Epithelial cell of esophagus (primary cell): ENCODE data around the gene SPAG6.
"Not testable (repeated sequence)": the region's sequence is repeated elsewhere in the genome, so short reads cannot be mapped to it uniquely, and the experiment has no call there.

Experiments used
- DNase-seq: peaks from one replicate; pipeline ENCODE4 v3.0.0; 2010; ENCODE audit warnings: low read depth
- H3K4me3 ChIP-seq: 2 replicates; pipeline ENCODE4 v1.5.1; 2011; ENCODE audit warnings: mild to moderate bottlenecking, low read length, control low read depth
- TF ChIP-seq, protein P1 (sequence below): IDR thresholded peaks from 2 replicates; pipeline ENCODE4 v1.5.1; 2011; ENCODE audit warnings: low read depth, mild to moderate bottlenecking, low read length, control low read depth, inconsistent platforms; ENCODE audit not compliant: insufficient read depth; ENCODE audit errors: missing control alignments

Gene SPAG6

GRCh38 chr10:22345301-22346095, at the start of gene SPAG6:
SPAG6 (plus strand) TSS chr10:22345496; CDS start chr10:22345612, 116 bp downstream.
- DNase-seq = no peak
- H3K4me3 ChIP-seq = no peak within 1 kb of the TSS
- TF ChIP-seq, protein P1, sequence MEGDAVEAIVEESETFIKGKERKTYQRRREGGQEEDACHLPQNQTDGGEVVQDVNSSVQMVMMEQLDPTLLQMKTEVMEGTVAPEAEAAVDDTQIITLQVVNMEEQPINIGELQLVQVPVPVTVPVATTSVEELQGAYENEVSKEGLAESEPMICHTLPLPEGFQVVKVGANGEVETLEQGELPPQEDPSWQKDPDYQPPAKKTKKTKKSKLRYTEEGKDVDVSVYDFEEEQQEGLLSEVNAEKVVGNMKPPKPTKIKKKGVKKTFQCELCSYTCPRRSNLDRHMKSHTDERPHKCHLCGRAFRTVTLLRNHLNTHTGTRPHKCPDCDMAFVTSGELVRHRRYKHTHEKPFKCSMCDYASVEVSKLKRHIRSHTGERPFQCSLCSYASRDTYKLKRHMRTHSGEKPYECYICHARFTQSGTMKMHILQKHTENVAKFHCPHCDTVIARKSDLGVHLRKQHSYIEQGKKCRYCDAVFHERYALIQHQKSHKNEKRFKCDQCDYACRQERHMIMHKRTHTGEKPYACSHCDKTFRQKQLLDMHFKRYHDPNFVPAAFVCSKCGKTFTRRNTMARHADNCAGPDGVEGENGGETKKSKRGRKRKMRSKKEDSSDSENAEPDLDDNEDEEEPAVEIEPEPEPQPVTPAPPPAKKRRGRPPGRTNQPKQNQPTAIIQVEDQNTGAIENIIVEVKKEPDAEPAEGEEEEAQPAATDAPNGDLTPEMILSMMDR = no peak

DNA sequence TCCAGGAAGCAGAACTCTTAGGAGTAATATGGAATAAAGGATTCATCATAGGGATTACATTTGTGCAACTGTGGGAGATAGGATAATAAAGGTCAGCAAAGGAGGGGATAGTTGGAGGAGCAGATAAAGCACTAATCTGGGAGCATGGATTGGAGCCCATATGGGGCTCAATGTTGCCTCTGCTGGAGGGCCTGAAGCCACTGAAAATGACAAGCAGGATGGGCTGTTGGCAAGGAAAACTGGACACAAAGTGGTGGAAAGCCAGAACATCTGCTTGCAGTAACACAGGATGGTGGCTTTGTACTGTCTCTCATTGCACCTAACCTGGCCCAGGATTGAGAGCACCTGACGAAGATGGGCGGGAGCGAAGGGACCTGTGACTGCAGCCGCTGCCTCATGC, 44.1 kb upstream of the SPAG6 start:
- no peak overlapping the region for H3K4me3 ChIP-seq
- TF ChIP-seq, protein P1 = no peak
- DNase-seq = no peak

GRCh38 chr10:22303461-22303860, 41.8 kb upstream of the SPAG6 start:
- no peak overlapping the region for H3K4me3 ChIP-seq
- no peak for DNase-seq
- TF ChIP-seq, protein P1 = no peak

DNA sequence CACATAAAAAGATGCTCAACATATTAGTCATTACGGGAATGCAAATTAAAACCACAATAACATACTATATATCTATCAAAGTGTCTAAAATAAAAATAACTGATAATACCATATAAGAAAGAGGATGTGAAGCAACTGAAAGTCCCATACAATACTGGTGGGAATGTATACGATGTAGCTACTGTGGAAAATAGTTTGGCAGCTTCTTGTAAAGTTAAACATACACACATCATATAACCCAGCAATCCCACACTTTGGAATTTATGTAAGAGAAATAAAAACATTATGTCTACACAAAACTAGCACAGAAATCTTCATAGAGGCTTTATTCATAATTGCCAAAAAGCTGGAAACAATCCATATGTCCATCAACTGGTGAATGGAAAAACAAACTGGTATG, 39.6 kb upstream of the SPAG6 start:
- TF ChIP-seq, protein P1 = no peak
- DNase-seq = no peak
- no peak overlapping the region for H3K4me3 ChIP-seq

DNA sequence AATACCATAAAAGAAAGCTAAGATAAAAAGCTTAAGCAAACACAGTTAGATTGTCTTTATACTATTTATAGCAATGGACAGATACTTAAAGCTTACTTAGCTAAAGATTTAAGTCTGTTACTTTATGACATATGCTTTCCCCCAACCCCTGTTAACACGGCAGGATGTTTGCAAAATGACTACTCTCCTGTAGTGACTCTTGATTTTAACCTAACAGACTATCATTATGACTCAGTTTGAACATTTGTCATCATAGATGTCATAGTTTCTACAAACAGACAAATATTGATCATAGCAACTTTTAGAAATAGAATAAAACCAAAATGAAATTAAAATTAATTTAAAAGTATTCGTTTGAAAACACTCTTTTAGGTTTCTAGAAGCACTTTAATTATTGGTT, 36.9 kb upstream of the SPAG6 start:
- DNase-seq = peak; percentile 76
- no peak overlapping the region for H3K4me3 ChIP-seq
- TF ChIP-seq, protein P1 = no peak

DNA sequence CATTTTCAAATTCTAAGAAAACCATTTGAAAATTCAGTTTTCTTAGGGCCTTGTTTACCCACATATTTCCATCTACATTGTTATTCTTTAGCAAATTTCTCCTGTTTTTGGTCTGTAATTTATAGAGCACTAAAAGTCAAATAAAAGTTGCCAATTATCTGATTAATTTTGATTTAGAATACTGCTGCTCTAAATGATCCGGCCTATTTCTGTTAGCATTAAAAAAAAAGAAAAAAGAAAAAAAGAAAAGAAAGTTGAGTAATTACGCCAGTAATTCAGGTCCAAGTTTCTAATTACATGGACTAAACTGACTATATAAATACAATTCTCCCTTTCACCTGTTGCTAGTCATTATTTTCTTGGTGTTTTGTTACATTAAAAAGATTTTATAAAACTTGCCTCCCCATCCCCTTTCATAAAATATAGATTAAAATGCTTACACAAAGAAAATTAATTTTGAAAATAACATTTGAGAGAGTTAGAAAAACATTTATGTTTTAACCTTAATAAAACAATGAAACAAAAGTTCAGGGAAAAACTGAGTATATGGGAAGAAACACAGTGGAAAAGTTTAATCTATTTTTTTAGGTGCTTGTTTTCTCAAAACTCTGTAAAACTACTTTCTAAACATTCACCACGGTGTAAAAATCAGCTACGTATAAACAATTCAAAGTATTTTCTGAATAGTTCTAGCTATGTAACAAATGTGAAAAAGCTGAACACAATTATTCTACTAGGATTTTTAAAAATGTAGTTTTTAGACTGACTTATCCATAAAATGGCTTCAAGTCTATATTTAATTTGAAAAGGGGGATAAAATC, 35.9 kb upstream of the SPAG6 start:
- no peak overlapping the region for H3K4me3 ChIP-seq
- no peak for DNase-seq
- TF ChIP-seq, protein P1 = no peak

GRCh38 chr10:22310012-22310411, 35.3 kb upstream of the SPAG6 start:
- not testable (repeated sequence) for DNase-seq, H3K4me3 ChIP-seq
